ENCODE results near the gene GRM7.

DNA sequence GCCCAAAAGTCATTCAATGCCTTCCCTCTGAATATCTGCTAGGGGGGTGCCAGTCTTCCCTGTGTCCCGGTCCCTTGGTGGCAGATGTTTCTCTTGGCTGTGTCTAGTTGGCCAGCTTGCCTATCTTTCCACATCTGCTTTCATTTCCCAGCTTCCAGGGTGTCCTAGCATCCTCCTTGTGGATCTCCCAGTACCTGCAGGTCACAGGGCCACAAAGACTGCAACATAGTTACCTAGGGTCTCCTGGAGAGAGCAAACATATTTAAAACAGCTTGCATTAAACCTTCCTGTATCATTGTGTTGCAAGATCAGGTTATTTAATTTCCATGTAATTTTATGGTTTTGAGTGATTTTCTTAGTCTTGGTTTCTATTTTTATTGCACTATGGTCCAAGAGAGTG, 400.1 kb downstream of the GRM7 start:
- TF ChIP-seq, protein P1, sequence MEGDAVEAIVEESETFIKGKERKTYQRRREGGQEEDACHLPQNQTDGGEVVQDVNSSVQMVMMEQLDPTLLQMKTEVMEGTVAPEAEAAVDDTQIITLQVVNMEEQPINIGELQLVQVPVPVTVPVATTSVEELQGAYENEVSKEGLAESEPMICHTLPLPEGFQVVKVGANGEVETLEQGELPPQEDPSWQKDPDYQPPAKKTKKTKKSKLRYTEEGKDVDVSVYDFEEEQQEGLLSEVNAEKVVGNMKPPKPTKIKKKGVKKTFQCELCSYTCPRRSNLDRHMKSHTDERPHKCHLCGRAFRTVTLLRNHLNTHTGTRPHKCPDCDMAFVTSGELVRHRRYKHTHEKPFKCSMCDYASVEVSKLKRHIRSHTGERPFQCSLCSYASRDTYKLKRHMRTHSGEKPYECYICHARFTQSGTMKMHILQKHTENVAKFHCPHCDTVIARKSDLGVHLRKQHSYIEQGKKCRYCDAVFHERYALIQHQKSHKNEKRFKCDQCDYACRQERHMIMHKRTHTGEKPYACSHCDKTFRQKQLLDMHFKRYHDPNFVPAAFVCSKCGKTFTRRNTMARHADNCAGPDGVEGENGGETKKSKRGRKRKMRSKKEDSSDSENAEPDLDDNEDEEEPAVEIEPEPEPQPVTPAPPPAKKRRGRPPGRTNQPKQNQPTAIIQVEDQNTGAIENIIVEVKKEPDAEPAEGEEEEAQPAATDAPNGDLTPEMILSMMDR (IDR thresholded peaks at IDR 0.05): no peak
- TF ChIP-seq POLR2A (IDR thresholded peaks at IDR 0.05): no peak
